Stimulated activated CD4-positive, alpha-beta T cell treated with anti-CD3 and anti-CD28 coated beads, Interleukin-1b, Interleukin-23, amount 100 ng/mL, for 24 hours (primary cell): ENCODE measurements around the gene MYOF.

Experiments
- DNase-seq, 4 experiments: peaks; one replicate each; pipeline ENCODE4 v3.0.0-alpha.2; 2020; ENCODE audit warnings: low read depth in 4 of 4, low spot score in 1 of 4

Gene MYOF

GRCh38 chr10:93482145-93482834 lies at the start of gene MYOF:
MYOF (minus strand) TSS chr10:93482334; CDS start chr10:93482194, 140 bp downstream.
- DNase-seq = peak in 3 of 4 experiments; percentile 27 to 34 (median 33)

GRCh38 chr10:93518531-93518930 lies 36.4 kb upstream of the MYOF start:
- no peak for DNase-seq

GRCh38 chr10:93516006-93516380 lies 33.9 kb upstream of the MYOF start:
- no peak for DNase-seq

- DNase-seq = no peak
These were observed 33.2 kb upstream of the MYOF start for GRCh38 chr10:93515071-93516005.

- DNase-seq = no peak
These were observed 32.4 kb upstream of the MYOF start for GRCh38 chr10:93514521-93514920.

- DNase-seq = no peak
These were observed 31.0 kb upstream of the MYOF start for GRCh38 chr10:93513091-93513490.

GRCh38 chr10:93512565-93512964 lies 30.4 kb upstream of the MYOF start:
- DNase-seq = no peak

GRCh38 chr10:93509816-93510215 lies 27.7 kb upstream of the MYOF start:
- no peak for DNase-seq

- no peak for DNase-seq
These were observed 22.9 kb upstream of the MYOF start for GRCh38 chr10:93505075-93505474.

GRCh38 chr10:93503075-93503474 lies 20.9 kb upstream of the MYOF start:
- no peak for DNase-seq

GRCh38 chr10:93501650-93502049 lies 19.5 kb upstream of the MYOF start:
- no peak for DNase-seq

GRCh38 chr10:93498166-93498565 lies 16.0 kb upstream of the MYOF start:
- no peak for DNase-seq

- DNase-seq = peak; percentile 84 to 94 (median 90)
These were observed 14.3 kb upstream of the MYOF start, which contains the start of gene CEP55 for GRCh38 chr10:93496322-93497041. CEP55 (plus strand) TSS chr10:93496612; CDS start chr10:93500052, 3,440 bp downstream.

- DNase-seq = no peak
These were observed 13.7 kb upstream of the MYOF start for GRCh38 chr10:93495654-93496321.

- DNase-seq = no peak
These were observed 12.4 kb upstream of the MYOF start for GRCh38 chr10:93494494-93494893.

- DNase-seq = no peak
These were observed 11.0 kb upstream of the MYOF start for GRCh38 chr10:93493162-93493561.

GRCh38 chr10:93491602-93492121 lies 9.5 kb upstream of the MYOF start:
- no peak for DNase-seq

- no peak for DNase-seq
These were observed 6.9 kb upstream of the MYOF start for GRCh38 chr10:93488956-93489528.

- DNase-seq = no peak
These were observed 3.6 kb upstream of the MYOF start for GRCh38 chr10:93485690-93486089.

- DNase-seq = no peak
These were observed 443 bp downstream of the MYOF start for GRCh38 chr10:93481637-93482144.
